Measurements from ENCODE around the gene WDR1. TPM values are rescaled to one million over a fixed set of nuclear protein-coding genes. Genes with fewer than 3 reads are reported as not detected.

Gene WDR1
- total RNA-seq, 2 donors from 2014 or later, result 222 to 345 TPM

DNA sequence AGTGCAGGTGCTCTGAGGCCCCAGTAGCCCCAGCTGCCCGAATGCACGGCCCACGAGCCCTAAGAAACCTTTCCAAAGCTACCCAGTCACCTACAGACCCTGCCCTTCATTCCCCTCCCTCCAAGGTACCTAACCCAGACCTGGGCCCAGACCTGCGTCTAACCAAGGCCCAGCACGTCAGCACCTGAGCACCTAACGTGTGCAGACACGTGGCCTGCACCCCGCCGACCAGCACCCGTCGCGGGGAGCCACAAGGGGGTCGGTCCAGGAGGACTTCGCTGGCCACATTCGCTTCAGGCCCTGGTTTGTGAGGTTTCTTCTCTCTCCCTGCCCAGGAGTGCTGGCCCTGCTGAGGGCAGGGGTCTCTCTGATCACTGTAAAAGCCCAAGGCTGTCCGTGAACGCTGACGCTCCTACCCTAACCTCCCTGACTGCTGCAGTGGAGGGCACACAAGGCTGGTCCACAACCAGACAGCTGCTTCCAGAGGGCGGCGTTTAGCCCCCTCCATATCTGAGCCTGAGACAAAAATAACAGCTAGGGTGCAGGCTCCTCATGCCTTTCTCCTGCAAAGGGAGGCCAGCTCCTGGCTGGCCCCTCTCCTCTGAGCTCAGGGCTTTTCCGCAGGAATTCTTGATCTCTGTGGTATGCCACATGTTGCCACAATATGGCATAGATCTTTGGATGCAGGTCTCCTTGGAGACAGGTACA is 31.8 kb downstream of the WDR1 start:
- Histone ChIP-seq H3K27ac (ENCODE audit: low read depth, low read length) (no peak overlapping the region), H3K36me3 (ENCODE audit: control insufficient read depth, insufficient read depth, low read length) (peaks cover 90% of the 10 kb centered on the region), H3K9ac (ENCODE audit: extremely low read depth, low read length, poor library complexity, severe bottlenecking) (no peak overlapping the region), H3K4me1 (ENCODE audit: control insufficient read depth, insufficient read depth, low read length) (no peaks in the 10 kb centered on the region), H3K9me3 (ENCODE audit: control insufficient read depth, low read length) (no peaks in the 10 kb centered on the region), H3K4me3 (ENCODE audit: low read length) (no peak overlapping the region), H3K27me3 (ENCODE audit: control insufficient read depth, insufficient read depth, low read length, poor library complexity, severe bottlenecking) (no peaks in the 10 kb centered on the region)
- Mint-ChIP-seq H3K4me1 (no peaks in the 10 kb centered on the region), H3K27me3 (ENCODE audit: insufficient read depth) (no peaks in the 10 kb centered on the region), H3K9me3 (no peaks in the 10 kb centered on the region), H3K4me3 (no peak overlapping the region), H3K36me3 (ENCODE audit: low read depth) (peaks cover 84% of the 10 kb centered on the region), H3K27ac (no peak overlapping the region)
- no peak for DNase-seq
- 94 to 97% methylated on average over 16 to 21 of the region's 21 CpGs for WGBS, 2 experiments (ENCODE audit: insufficient coverage in 1 of 2, insufficient read length in 1 of 2)
- TF ChIP-seq, protein P1, sequence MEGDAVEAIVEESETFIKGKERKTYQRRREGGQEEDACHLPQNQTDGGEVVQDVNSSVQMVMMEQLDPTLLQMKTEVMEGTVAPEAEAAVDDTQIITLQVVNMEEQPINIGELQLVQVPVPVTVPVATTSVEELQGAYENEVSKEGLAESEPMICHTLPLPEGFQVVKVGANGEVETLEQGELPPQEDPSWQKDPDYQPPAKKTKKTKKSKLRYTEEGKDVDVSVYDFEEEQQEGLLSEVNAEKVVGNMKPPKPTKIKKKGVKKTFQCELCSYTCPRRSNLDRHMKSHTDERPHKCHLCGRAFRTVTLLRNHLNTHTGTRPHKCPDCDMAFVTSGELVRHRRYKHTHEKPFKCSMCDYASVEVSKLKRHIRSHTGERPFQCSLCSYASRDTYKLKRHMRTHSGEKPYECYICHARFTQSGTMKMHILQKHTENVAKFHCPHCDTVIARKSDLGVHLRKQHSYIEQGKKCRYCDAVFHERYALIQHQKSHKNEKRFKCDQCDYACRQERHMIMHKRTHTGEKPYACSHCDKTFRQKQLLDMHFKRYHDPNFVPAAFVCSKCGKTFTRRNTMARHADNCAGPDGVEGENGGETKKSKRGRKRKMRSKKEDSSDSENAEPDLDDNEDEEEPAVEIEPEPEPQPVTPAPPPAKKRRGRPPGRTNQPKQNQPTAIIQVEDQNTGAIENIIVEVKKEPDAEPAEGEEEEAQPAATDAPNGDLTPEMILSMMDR (conservative IDR thresholded peaks at IDR 0.05), result no peak

DNA sequence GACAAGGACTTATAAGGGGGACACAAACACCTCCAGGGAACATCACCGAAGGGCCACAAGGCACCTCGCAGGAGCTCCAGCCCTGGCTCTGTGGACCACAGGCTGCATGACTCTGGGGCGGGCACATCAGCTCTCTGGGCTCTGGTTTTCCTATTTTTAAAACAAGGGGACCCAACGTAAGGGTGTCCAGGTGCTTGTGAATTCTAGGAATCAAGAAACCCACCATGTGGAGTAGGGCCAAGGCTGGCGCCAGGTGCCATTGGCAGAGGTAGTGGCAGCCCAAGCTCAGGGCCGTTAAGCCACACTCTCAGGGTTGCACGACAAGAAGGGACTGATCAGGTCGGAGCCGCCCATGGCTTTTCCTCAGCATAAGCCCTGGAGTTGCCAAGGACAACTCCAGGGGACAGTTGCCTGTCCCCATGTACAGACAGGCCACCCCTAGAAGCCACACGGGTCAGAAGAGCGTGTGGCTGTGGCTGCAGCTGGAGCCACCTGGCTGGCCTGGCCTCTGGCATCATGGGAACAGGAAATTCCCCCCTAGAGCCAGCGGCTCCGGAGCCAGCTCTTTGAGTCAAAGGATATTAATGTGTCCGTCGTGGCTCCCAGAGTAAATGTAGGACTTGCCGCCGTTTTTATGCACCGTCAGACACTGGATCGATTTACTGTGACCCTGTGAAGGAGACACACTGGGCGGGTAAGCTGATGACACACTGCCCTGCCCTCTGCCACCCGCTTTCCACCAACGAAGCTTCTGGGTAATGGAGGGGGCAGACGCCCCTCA is 32.5 kb downstream of the WDR1 start:
- H3K4me3 Mint-ChIP-seq, result no peak overlapping the region
- no peaks in the 10 kb centered on the region for H3K4me1 Mint-ChIP-seq
- no peaks in the 10 kb centered on the region for H3K27me3 ChIP-seq (ENCODE audit: control insufficient read depth, insufficient read depth, low read length, poor library complexity, severe bottlenecking)
- no peaks in the 10 kb centered on the region for H3K9me3 Mint-ChIP-seq
- 92 to 93% methylated on average over 20 to 23 of the region's 23 CpGs for WGBS, 2 experiments (ENCODE audit: insufficient coverage in 1 of 2, insufficient read length in 1 of 2)
- no peaks in the 10 kb centered on the region for H3K27me3 Mint-ChIP-seq (ENCODE audit: insufficient read depth)
- no peak overlapping the region for H3K27ac Mint-ChIP-seq
- peaks cover 90% of the 10 kb centered on the region for H3K36me3 ChIP-seq (ENCODE audit: control insufficient read depth, insufficient read depth, low read length)
- H3K4me1 ChIP-seq (ENCODE audit: control insufficient read depth, insufficient read depth, low read length), result no peaks in the 10 kb centered on the region
- H3K4me3 ChIP-seq (ENCODE audit: low read length), result no peak overlapping the region
- H3K9me3 ChIP-seq (ENCODE audit: control insufficient read depth, low read length), result no peaks in the 10 kb centered on the region
- TF ChIP-seq, protein P1 (conservative IDR thresholded peaks at IDR 0.05), result no peak
- no peak for DNase-seq
- no peak overlapping the region for H3K9ac ChIP-seq (ENCODE audit: extremely low read depth, low read length, poor library complexity, severe bottlenecking)
- no peak overlapping the region for H3K27ac ChIP-seq (ENCODE audit: low read depth, low read length)
- peaks cover 84% of the 10 kb centered on the region for H3K36me3 Mint-ChIP-seq (ENCODE audit: low read depth)

DNA sequence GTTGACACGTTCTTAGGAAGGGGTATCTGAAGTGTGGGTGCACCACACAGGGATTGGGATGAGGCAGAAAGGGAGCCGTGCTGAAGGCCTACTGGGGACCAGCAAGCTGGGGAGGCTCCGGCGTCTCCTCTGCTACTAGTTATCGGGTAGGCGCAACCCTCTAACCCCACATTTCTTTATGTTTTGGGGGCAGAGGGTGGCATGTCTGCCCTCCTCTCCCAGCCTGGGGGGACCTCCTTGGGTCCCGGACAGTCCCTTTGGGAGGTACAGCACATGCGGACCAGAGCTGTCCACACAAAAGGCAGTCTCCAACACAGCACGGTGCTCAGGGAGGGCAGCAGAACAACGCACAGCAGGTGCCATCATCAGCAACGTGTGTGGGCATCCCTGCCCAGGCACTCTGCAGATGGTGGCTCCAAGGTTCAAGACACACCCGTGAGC is 33.2 kb downstream of the WDR1 start:
- Histone ChIP-seq H3K36me3 (ENCODE audit: control insufficient read depth, insufficient read depth, low read length) (peaks cover 90% of the 10 kb centered on the region), H3K9ac (ENCODE audit: extremely low read depth, low read length, poor library complexity, severe bottlenecking) (no peak overlapping the region), H3K9me3 (ENCODE audit: control insufficient read depth, low read length) (no peaks in the 10 kb centered on the region), H3K27ac (ENCODE audit: low read depth, low read length) (no peak overlapping the region), H3K4me1 (ENCODE audit: control insufficient read depth, insufficient read depth, low read length) (no peaks in the 10 kb centered on the region), H3K4me3 (ENCODE audit: low read length) (no peak overlapping the region), H3K27me3 (ENCODE audit: control insufficient read depth, insufficient read depth, low read length, poor library complexity, severe bottlenecking) (no peaks in the 10 kb centered on the region)
- no peaks in the 10 kb centered on the region for H3K27me3 Mint-ChIP-seq (ENCODE audit: insufficient read depth)
- no peak overlapping the region for H3K27ac Mint-ChIP-seq
- TF ChIP-seq, protein P1 (conservative IDR thresholded peaks at IDR 0.05), result no peak
- no peak for DNase-seq
- peaks cover 83% of the 10 kb centered on the region for H3K36me3 Mint-ChIP-seq (ENCODE audit: low read depth)
- H3K4me3 Mint-ChIP-seq, result no peak overlapping the region
- H3K4me1 Mint-ChIP-seq, result no peaks in the 10 kb centered on the region
- WGBS, 2 experiments (ENCODE audit: insufficient coverage in 1 of 2, insufficient read length in 1 of 2), result 91 to 93% methylated on average over 6 to 12 of the region's 12 CpGs
- H3K9me3 Mint-ChIP-seq, result no peaks in the 10 kb centered on the region
